K562 (cell line): ENCODE data around the gene C10orf90. TPM values are rescaled to one million over a fixed set of nuclear protein-coding genes. Genes with fewer than 3 reads are reported as not detected.

Source experiments
- ATAC-seq: fragments of 200-7000 bp; cut with Tn5 transposase; 3 replicates; pipeline ENCODE4 v1.9.1; 2020; ENCODE audit warnings: moderate library complexity
- BruUV-seq: library from RNA; stranded (reverse); fragments of 400-500 nt; replicated peaks from 2 replicates; lab custom pipeline; 2021; lab: Mats Ljungman, UMichigan
- CTCF ChIA-PET: fragments of 300-600 bp; formaldehyde crosslinking; extraction: SDS; loops from one replicate; lab custom pipeline; 2021; ENCODE audit warnings: low intra/inter-chr PET ratio; lab: Yijun Ruan, JAX
- POLR2A ChIA-PET: fragments of 300-600, 350-650 bp; sonication (Branson Sonifier 250); formaldehyde crosslinking; extraction: SDS; loops from one replicate; lab custom pipeline; 2021; ENCODE audit warnings: antibody characterized with exemption, inconsistent platforms; lab: Yijun Ruan, JAX
- DNase-seq, 4 experiments: peaks; one replicate each; pipeline versions ENCODE4 v3.0.0 to v3.0.0-alpha.2; 2011 to 2018; ENCODE audit warnings: low spot score in 3 of 4, mixed read lengths in 3 of 4; ENCODE audit errors: extremely low read depth in 1 of 4
- FAIRE-seq: peaks from 2 replicates; lab custom pipeline; 2011; peaks lifted over from hg19 to GRCh38; lab: Jason Lieb, UNC
- H2AFZ ChIP-seq: 2 replicates; pipeline ENCODE4 v1.6.0; 2011; ENCODE audit warnings: low read depth, low read length, control low read depth, inconsistent platforms
- H3K27ac ChIP-seq: fragments of 200-600 bp; 3 replicates; pipeline ENCODE4 v1.8.0; 2011; ENCODE audit warnings: low read depth, mild to moderate bottlenecking, control low read depth, inconsistent platforms, low read length, moderate library complexity, mixed read lengths; ENCODE audit errors: extremely low read depth
- H3K27me3 ChIP-seq, 2 experiments: fragments of 300-600 bp in 1 of 2; 2 replicates in 1 of 2; 3 replicates in 1 of 2; pipeline versions ENCODE4 v1.6.0 to v1.8.0; 2011; ENCODE audit warnings: inconsistent platforms in 2 of 2, low read length in 2 of 2, mild to moderate bottlenecking in 1 of 2, mixed read lengths in 1 of 2, moderate library complexity in 1 of 2; ENCODE audit not compliant: control insufficient read depth in 2 of 2, insufficient read depth in 2 of 2
- H3K36me3 ChIP-seq: fragments of 300-600 bp; 3 replicates; pipeline ENCODE4 v1.8.0; 2011; ENCODE audit warnings: mild to moderate bottlenecking, low read length, inconsistent platforms; ENCODE audit not compliant: control insufficient read depth, insufficient read depth
- H3K4me1 ChIP-seq, 2 experiments: fragments of 200-600 bp in 1 of 2; replicated peaks in 1 of 2; 2 replicates in 1 of 2; 3 replicates in 1 of 2; pipeline versions ENCODE4 v1.5.1 to v1.8.0; 2011; ENCODE audit warnings: inconsistent platforms in 2 of 2, low read length in 2 of 2, mild to moderate bottlenecking in 1 of 2, mixed read lengths in 1 of 2, moderate library complexity in 1 of 2; ENCODE audit not compliant: control insufficient read depth in 2 of 2, insufficient read depth in 2 of 2
- H3K4me2 ChIP-seq: 2 replicates; pipeline ENCODE4 v1.6.1; 2011; ENCODE audit warnings: low read length, control low read depth, inconsistent platforms, mixed read lengths; ENCODE audit not compliant: insufficient read depth
- H3K4me3 ChIP-seq: fragments of 200-600 bp; sonication (generic), shearing (Covaris generic); 2 replicates; pipeline ENCODE4 v1.5.1; 2016; ENCODE audit warnings: control low read depth, inconsistent platforms
- H3K79me2 ChIP-seq: fragments of 200-600 bp; 3 replicates; pipeline ENCODE4 v1.8.0; 2011; ENCODE audit warnings: low read length, inconsistent platforms; ENCODE audit not compliant: control insufficient read depth, insufficient read depth
- H3K9ac ChIP-seq, 2 experiments: 2 replicates each; pipeline versions ENCODE4 v1.6.0 to v1.6.1; 2011; ENCODE audit warnings: low read depth in 2 of 2, low read length in 2 of 2, control low read depth in 1 of 2, inconsistent platforms in 1 of 2, mild to moderate bottlenecking in 1 of 2, mixed read lengths in 1 of 2; ENCODE audit not compliant: insufficient read depth in 1 of 2
- H3K9me1 ChIP-seq: one replicate; pipeline ENCODE4 v1.6.0; 2011; ENCODE audit warnings: inconsistent platforms, mild to moderate bottlenecking, low read length, moderate library complexity; ENCODE audit not compliant: control insufficient read depth, insufficient read depth
- H3K9me3 ChIP-seq: replicated peaks from 2 replicates; pipeline ENCODE4 v1.5.1; 2011; ENCODE audit warnings: low read depth, low read length, inconsistent platforms; ENCODE audit not compliant: control insufficient read depth, insufficient read depth
- H4K20me1 ChIP-seq: replicated peaks from 2 replicates; pipeline ENCODE4 v1.6.1; 2011; ENCODE audit warnings: low read length, inconsistent platforms, mixed read lengths; ENCODE audit not compliant: control insufficient read depth, insufficient read depth
- ETS2 ChIP-seq: IDR thresholded peaks from 2 replicates; pipeline ENCODE4 v1.6.1; 2016; ENCODE audit warnings: borderline replicate concordance, missing genetic modification characterization, mild to moderate bottlenecking, moderate library complexity, missing compliant biosample characterization; ENCODE audit not compliant: poor library complexity, severe bottlenecking
- NFE2 ChIP-seq: IDR thresholded peaks from 2 replicates; pipeline ENCODE4 v1.6.1; 2014; ENCODE audit warnings: antibody characterized with exemption, low read depth
- ZNF655 ChIP-seq: fragments of 250-450 bp; sonication (Bioruptor Pico); IDR thresholded peaks from 2 replicates; pipeline ENCODE4 v1.5.0; 2021
- ZSCAN32 ChIP-seq: fragments of 450-650 bp; formaldehyde crosslinking; IDR thresholded peaks from 2 replicates; pipeline ENCODE4 v1.4.0; 2020; ENCODE audit warnings: mild to moderate bottlenecking, moderate library complexity
- WGBS: fragments of 100-300 bp; shearing (Covaris generic); methylation state at CpG from one replicate; pipeline ENCODE4 v1.1.6; 2016; ENCODE audit warnings: low coverage, mixed read lengths; ENCODE audit not compliant: insufficient coverage; ENCODE audit errors: missing lambda C conversion rate; 5-methylcytosine and 5-hydroxymethylcytosine counted together
- in situ Hi-C: fragments of 300-500 bp; cut with MboI; formaldehyde crosslinking; loops from 4 replicates; pipeline ENCODE4 v1.15.0; 2018; ENCODE audit warnings: inconsistent platforms, mixed read lengths
- intact Hi-C: fragments of 100-400 bp; cut with micrococcal nuclease; formaldehyde crosslinking; loops from 2 replicates; pipeline ENCODE4 v1.14.2; 2022
- polyA plus RNA-seq, 8 experiments: library from polyadenylated mRNA; depleted of rRNA in 4 of 8; stranded (reverse) in 5 of 8; unstranded in 3 of 8; fragments of >200 nt; fragmentation: Nextera tagmentation in 2 of 8; fragmentation: Illumina TruSeq in 1 of 8; extraction: Ambion mirVana in 2 of 8; extraction: Trizol in 1 of 8; gene quantifications; 2 replicates each; pipeline versions ENCODE4 v1.2.1 to v1.2.3, GENCODE V29; 2011 to 2014; ENCODE audit warnings: inconsistent platforms in 1 of 8, missing spikeins in 1 of 8
- total RNA-seq, 7 experiments: library from RNA; depleted of rRNA in 6 of 7; stranded (reverse); fragments of >200 nt in 6 of 7; fragmentation: Illumina TruSeq in 2 of 7; extraction: Trizol in 2 of 7; gene quantifications; 2 replicates each; pipeline versions ENCODE4 v1.2.1 to v1.2.3, GENCODE V29; 2011 to 2021; ENCODE audit warnings: low replicate concordance in 1 of 7

C10orf90 gene
- total and polyA plus RNA-seq, 9 of the 15 experiments (the other 6 are each of a cell fraction or from before 2014, with no cell fraction given), result not detected

GRCh38 chr10:126380352-126381076 is 290.0 kb downstream of the C10orf90 start:
- TF ChIP-seq NFE2, result no peak
- no peak for TF ChIP-seq ZNF655 (CRISPR knock-in tag)
- TF ChIP-seq ZSCAN32 (CRISPR knock-in tag), result no peak
- TF ChIP-seq ETS2 (tag), result no peak
- TF ChIP-seq, all 486 proteins: peak for 0
- WGBS, result 12% methylated on average over 7 of the region's 7 CpGs
- in situ Hi-C loops, result no loop called here
- ChIA-PET CTCF (no interaction called here), POLR2A (interaction anchor here (0.6 kb wide), 1 partner anchor 1074 kb away, joined by 3 read pairs; no protein-coding TSS in a partner anchor)
- Histone ChIP-seq H3K9ac (no peak overlapping the region), H3K9me1 (no peaks in the 10 kb centered on the region), H3K4me3 (no peak overlapping the region), H3K4me1 (no peaks in the 10 kb centered on the region), H2AFZ (no peak overlapping the region), H3K79me2 (no peaks in the 10 kb centered on the region), H3K9me3 (no peaks in the 10 kb centered on the region), H4K20me1 (no peaks in the 10 kb centered on the region), H3K27me3 (no peaks in the 10 kb centered on the region), H3K27ac (no peak overlapping the region), H3K36me3 (no peaks in the 10 kb centered on the region), H3K4me2 (no peak overlapping the region)
- no peak for FAIRE-seq
- no peak for DNase-seq
- intact Hi-C loops, result loop anchor here (10.0 kb wide), 1 partner anchor 516 kb away; no protein-coding TSS in a partner anchor
- no TSS peak for BruUV-seq
- ATAC-seq, result no peak
